Chondrocyte (in vitro differentiated cells): Measurements from ENCODE around the gene CASD1. TPM values are rescaled to one million over a fixed set of nuclear protein-coding genes. Genes with fewer than 3 reads are reported as not detected.

Experiments used
- DNase-seq: peaks from one replicate; pipeline ENCODE4 v3.0.0; 2021; ENCODE audit warnings: mixed read lengths, low spot score
- H3K27ac Mint-ChIP-seq: one replicate; pipeline ENCODE4 v1.8.0; 2021; ENCODE audit warnings: mild to moderate bottlenecking, moderate library complexity, mixed read lengths; ENCODE audit not compliant: unreplicated experiment
- H3K27me3 Mint-ChIP-seq: 2 replicates; pipeline ENCODE4 v1.8.0; 2021; ENCODE audit warnings: low read depth, mixed read lengths
- H3K36me3 Mint-ChIP-seq: 2 replicates; pipeline ENCODE4 v1.8.0; 2021; ENCODE audit warnings: low read depth, mixed read lengths
- H3K4me1 Mint-ChIP-seq: 2 replicates; pipeline ENCODE4 v1.8.0; 2021; ENCODE audit warnings: low read depth, mild to moderate bottlenecking, mixed read lengths
- H3K4me3 Mint-ChIP-seq: one replicate; pipeline ENCODE4 v1.8.0; 2021; ENCODE audit warnings: mild to moderate bottlenecking, moderate library complexity, mixed read lengths; ENCODE audit not compliant: unreplicated experiment
- H3K9me3 Mint-ChIP-seq: 2 replicates; pipeline ENCODE4 v1.8.0; 2021; ENCODE audit warnings: low read depth, mixed read lengths
- long read RNA-seq: library from polyadenylated mRNA; stranded (forward); transcript quantifications from one replicate; pipeline ENCODE4 v2.0.0, GENCODE V29; 2021
- total RNA-seq: library from RNA; stranded (reverse); gene quantifications from 3 replicates; pipeline ENCODE4 v1.2.1, GENCODE V29; 2021
- TF ChIP-seq, protein P1 (sequence below): fragments of 200-600 bp; sonication (generic); IDR thresholded peaks from 2 replicates; pipeline ENCODE4 v1.5.0; 2021; ENCODE audit warnings: antibody characterized with exemption, mild to moderate bottlenecking, moderate library complexity

Gene CASD1
- 10.9 to 13.8 TPM (median 12.6 TPM) in 3 replicates for total RNA-seq
- long read RNA-seq, transcript CASD1-201 (18 exons, 3,942 nt): major isoform, 21 of 30 reads
- long read RNA-seq, partial matches to known transcripts: 4 of 30 reads
- long read RNA-seq, other reads (novel, unspliced or antisense): 5 of 30 reads

DNA sequence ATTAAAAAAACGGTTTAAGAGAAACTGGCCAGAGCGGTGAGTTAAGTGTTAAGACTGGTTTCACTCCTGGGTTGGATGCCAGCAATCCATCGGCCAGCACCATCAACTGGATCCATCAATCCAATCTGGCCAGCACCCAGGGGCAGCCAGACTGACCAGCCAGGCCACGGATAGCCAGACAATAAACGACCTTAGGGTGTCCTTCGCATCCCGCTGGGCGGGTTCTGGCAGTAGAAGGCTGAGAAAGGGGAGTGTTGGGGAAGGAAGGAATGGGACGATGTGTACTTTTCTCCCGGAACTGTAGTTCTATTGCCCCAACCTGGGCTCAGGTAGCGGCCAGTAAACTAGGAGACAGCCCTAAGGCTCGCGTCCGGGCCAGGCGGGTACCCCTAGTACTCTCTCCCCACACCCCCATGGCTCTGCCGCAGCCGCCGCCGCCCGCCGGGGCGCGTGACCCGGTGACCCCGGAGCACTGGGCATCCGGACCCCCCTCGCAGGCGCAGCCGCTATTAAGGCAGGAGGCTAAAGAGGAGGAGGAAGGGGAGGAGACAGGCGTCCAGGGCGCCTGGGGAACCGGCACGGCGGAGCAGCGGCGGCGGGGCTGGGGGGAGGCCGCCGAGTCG, at the start of gene CASD1:
CASD1 (plus strand) TSS at position 546 of the 623 bp plus-strand sequence. CDS start 276 bp downstream, outside the sequence.
- Mint-ChIP-seq H3K27me3 (no peaks in the 10 kb centered on the region), H3K4me1 (peaks cover 24% of the 10 kb centered on the region), H3K9me3 (no peaks in the 10 kb centered on the region), H3K4me3 (peak within 1 kb of the TSS; percentile 73), H3K36me3 (no peaks in the 10 kb centered on the region), H3K27ac (peak within 1 kb of the TSS; percentile 86)
- TF ChIP-seq, protein P1, sequence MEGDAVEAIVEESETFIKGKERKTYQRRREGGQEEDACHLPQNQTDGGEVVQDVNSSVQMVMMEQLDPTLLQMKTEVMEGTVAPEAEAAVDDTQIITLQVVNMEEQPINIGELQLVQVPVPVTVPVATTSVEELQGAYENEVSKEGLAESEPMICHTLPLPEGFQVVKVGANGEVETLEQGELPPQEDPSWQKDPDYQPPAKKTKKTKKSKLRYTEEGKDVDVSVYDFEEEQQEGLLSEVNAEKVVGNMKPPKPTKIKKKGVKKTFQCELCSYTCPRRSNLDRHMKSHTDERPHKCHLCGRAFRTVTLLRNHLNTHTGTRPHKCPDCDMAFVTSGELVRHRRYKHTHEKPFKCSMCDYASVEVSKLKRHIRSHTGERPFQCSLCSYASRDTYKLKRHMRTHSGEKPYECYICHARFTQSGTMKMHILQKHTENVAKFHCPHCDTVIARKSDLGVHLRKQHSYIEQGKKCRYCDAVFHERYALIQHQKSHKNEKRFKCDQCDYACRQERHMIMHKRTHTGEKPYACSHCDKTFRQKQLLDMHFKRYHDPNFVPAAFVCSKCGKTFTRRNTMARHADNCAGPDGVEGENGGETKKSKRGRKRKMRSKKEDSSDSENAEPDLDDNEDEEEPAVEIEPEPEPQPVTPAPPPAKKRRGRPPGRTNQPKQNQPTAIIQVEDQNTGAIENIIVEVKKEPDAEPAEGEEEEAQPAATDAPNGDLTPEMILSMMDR: no peak
- DNase-seq: peak; percentile 89

DNA sequence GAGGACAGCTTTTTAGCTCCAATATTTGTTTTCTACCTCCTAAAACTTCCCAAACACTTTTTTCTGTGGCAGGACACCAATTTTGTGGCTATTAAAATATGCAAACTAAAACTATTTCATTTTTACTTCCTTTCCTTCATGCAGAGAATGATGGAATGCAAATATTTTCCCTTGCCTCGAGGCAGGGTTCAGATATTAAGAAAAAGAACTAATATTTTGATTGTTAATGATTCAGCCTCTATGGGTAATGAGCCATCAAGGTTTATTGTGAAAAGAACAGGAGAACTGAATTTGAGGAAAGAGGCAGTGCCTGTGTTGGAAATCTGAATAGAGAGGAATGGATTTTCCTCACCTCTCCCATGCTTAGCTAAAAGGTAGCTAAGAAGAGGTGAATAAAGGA, 43.1 kb upstream of the CASD1 start:
- TF ChIP-seq, protein P1: no peak
- H3K9me3 Mint-ChIP-seq: peaks cover 8% of the 10 kb centered on the region
- no peak for DNase-seq
- H3K4me1 Mint-ChIP-seq: peaks cover 8% of the 10 kb centered on the region
- H3K27me3 Mint-ChIP-seq: no peaks in the 10 kb centered on the region
- no peak overlapping the region for H3K27ac Mint-ChIP-seq
- peaks cover under 1% of the 10 kb centered on the region for H3K36me3 Mint-ChIP-seq
- no peak overlapping the region for H3K4me3 Mint-ChIP-seq

DNA sequence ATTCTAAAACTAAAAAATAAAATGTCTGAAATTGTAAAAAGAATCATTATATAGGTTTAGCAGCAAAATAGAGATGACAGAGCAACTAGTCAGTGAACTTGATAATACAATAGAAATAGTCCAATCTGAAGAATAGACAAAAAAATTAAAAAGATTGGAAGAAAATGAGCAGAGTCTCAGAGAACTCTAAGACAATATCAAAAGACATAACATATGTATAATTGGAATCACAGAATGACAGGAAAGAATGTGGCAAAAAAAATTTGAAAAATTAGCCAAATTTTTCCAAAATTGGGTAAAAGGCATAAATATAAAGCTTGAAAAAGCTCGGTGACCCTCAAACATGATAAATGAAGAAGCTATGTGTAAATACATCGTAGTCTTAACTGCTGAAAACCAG, 38.0 kb upstream of the CASD1 start:
- Mint-ChIP-seq H3K4me3 (no peak overlapping the region), H3K36me3 (peaks cover 4% of the 10 kb centered on the region), H3K9me3 (peaks cover 16% of the 10 kb centered on the region), H3K27me3 (peaks cover 3% of the 10 kb centered on the region), H3K27ac (no peak overlapping the region), H3K4me1 (peaks cover 3% of the 10 kb centered on the region)
- TF ChIP-seq, protein P1: no peak
- no peak for DNase-seq

DNA sequence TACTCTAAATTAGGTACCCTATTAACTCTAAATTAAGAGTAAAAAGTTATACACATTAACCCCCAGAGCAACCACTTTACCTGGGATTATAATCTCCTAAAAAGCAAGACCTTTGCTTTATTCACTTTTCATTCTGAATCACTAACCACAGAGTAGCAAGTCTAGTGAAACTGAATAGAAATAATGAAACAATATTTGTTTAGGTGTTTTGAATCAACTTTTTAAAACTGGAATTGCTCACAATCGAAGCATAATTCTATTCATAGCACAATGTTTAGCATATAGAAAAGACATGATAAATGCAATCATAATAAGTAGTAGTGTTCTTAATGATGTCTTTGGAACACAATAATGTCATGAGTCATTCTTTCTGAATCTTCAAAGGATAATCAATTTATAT, 37.0 kb upstream of the CASD1 start:
- H3K4me1 Mint-ChIP-seq: no peaks in the 10 kb centered on the region
- peaks cover 4% of the 10 kb centered on the region for H3K36me3 Mint-ChIP-seq
- TF ChIP-seq, protein P1: no peak
- H3K27ac Mint-ChIP-seq: no peak overlapping the region
- no peak for DNase-seq
- H3K9me3 Mint-ChIP-seq: peaks cover 16% of the 10 kb centered on the region
- H3K4me3 Mint-ChIP-seq: no peak overlapping the region
- peaks cover 3% of the 10 kb centered on the region for H3K27me3 Mint-ChIP-seq

DNA sequence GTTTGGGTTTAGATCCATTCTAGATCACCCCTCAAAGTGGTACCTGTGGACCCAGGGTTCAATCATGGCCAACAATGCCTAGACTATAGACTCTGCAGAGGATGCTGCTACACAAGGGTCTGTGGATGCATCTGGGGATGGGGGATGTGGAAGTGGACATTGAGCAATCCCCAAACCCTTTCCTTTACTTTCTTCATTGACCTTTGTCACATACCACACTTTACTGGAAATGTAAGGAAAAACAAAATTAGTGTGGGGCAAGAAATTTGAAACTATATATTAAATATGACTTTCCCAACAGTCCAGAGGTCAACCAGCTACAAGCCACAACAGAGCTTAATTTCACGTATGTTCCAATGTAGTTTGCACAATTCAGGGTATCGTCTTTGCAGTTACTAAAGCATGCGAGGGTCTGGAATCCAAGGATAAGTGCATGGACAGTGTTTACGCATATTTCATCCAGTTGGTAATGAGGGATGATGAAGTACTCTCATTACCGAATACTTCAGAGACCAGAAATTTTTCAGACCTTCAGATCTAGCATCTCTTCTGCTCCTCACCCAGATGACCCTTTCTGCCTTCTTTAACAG, 33.3 kb upstream of the CASD1 start:
- Mint-ChIP-seq H3K4me3 (no peak overlapping the region), H3K4me1 (no peaks in the 10 kb centered on the region), H3K27ac (no peak overlapping the region), H3K9me3 (peaks cover 8% of the 10 kb centered on the region), H3K36me3 (peaks cover 4% of the 10 kb centered on the region), H3K27me3 (peaks cover 3% of the 10 kb centered on the region)
- TF ChIP-seq, protein P1: no peak
- no peak for DNase-seq
